Measurements from ENCODE around the gene DHRS4L2.
"Not testable (repeated sequence)": the region's sequence is repeated elsewhere in the genome, so short reads cannot be mapped to it uniquely, and the experiment has no call there.

The DHRS4L2 gene

GRCh38 chr14:23973178-23973577 is 15.6 kb upstream of the DHRS4L2 start:
- not testable (repeated sequence) for DNase-seq (ENCODE audit: low read depth in 2 of 2)

- not testable (repeated sequence) for DNase-seq (ENCODE audit: low read depth in 2 of 2)
Observed at GRCh38 chr14:23974041-23974440, 14.7 kb upstream of the DHRS4L2 start.

GRCh38 chr14:23977208-23977607 is 11.5 kb upstream of the DHRS4L2 start:
- not testable (repeated sequence) for DNase-seq (ENCODE audit: low read depth in 2 of 2)

- not testable (repeated sequence) for DNase-seq (ENCODE audit: low read depth in 2 of 2)
Observed at GRCh38 chr14:23981951-23982813, 6.5 kb upstream of the DHRS4L2 start.

- no peak for DNase-seq (ENCODE audit: low read depth in 2 of 2)
Observed at GRCh38 chr14:23984891-23985602, 3.7 kb upstream of the DHRS4L2 start.

GRCh38 chr14:23988223-23988606 is 514 bp upstream of the DHRS4L2 start:
- not testable (repeated sequence) for DNase-seq (ENCODE audit: low read depth in 2 of 2)

GRCh38 chr14:23989734-23990445 is 1.2 kb downstream of the DHRS4L2 start:
- DNase-seq (ENCODE audit: low read depth in 2 of 2): not testable (repeated sequence)

GRCh38 chr14:23990961-23991360 is 2.2 kb downstream of the DHRS4L2 start:
- DNase-seq (ENCODE audit: low read depth in 2 of 2): not testable (repeated sequence)

- DNase-seq (ENCODE audit: low read depth in 2 of 2): not testable (repeated sequence)
Observed at GRCh38 chr14:23993042-23993441, 4.3 kb downstream of the DHRS4L2 start.

GRCh38 chr14:23996009-23996408 is 7.3 kb downstream of the DHRS4L2 start:
- DNase-seq (ENCODE audit: low read depth in 2 of 2): not testable (repeated sequence)

GRCh38 chr14:23996825-23997224 is 8.1 kb downstream of the DHRS4L2 start:
- DNase-seq (ENCODE audit: low read depth in 2 of 2): not testable (repeated sequence)

GRCh38 chr14:23999640-24000039 is 10.9 kb downstream of the DHRS4L2 start:
- DNase-seq (ENCODE audit: low read depth in 2 of 2): not testable (repeated sequence)

GRCh38 chr14:24001078-24001477 is 12.3 kb downstream of the DHRS4L2 start:
- DNase-seq (ENCODE audit: low read depth in 2 of 2): not testable (repeated sequence)

- not testable (repeated sequence) for DNase-seq (ENCODE audit: low read depth in 2 of 2)
Observed at GRCh38 chr14:24001679-24002078, 12.9 kb downstream of the DHRS4L2 start.

GRCh38 chr14:24006471-24006816 is 17.7 kb downstream of the DHRS4L2 start:
- DNase-seq (ENCODE audit: low read depth in 2 of 2): not testable (repeated sequence)

- DNase-seq (ENCODE audit: low read depth in 2 of 2): peak in 1 of 2 donors; percentile 50
Observed at GRCh38 chr14:24006817-24007652, 18.3 kb downstream of the DHRS4L2 start.

- no peak for DNase-seq (ENCODE audit: low read depth in 2 of 2)
Observed at GRCh38 chr14:24011051-24011450, 22.3 kb downstream of the DHRS4L2 start.

- DNase-seq (ENCODE audit: low read depth in 2 of 2): not testable (repeated sequence)
Observed at GRCh38 chr14:24012726-24013273, 24.1 kb downstream of the DHRS4L2 start.

- no peak for DNase-seq (ENCODE audit: low read depth in 2 of 2)
Observed at GRCh38 chr14:24013654-24014514, 25.2 kb downstream of the DHRS4L2 start.

- not testable (repeated sequence) for DNase-seq (ENCODE audit: low read depth in 2 of 2)
Observed at GRCh38 chr14:24015745-24016144, 27.0 kb downstream of the DHRS4L2 start.
